ENCODE data around the gene OBP2A.

OBP2A gene

GRCh38 chr9:135592625-135593024, 46.7 kb downstream of the OBP2A start:
- no peak for TF ChIP-seq CTCF (IDR thresholded peaks at IDR 0.05; ENCODE audit: extremely low read depth, missing control alignments)
- DNase-seq (ENCODE audit: low spot score), result no peak

- DNase-seq (ENCODE audit: low spot score), result no peak
- no peak for TF ChIP-seq CTCF (IDR thresholded peaks at IDR 0.05; ENCODE audit: extremely low read depth, missing control alignments)
Measured at GRCh38 chr9:135596211-135596610, 50.3 kb downstream of the OBP2A start.

Data from GM20000 (cell line).